Gastroesophageal sphincter (tissue), 3 donors: ENCODE results near the gene PELI2.

Experiments
- POLR2A ChIP-seq, 2 donors: fragments of 450-650 bp; IDR thresholded peaks; one replicate each; pipeline ENCODE4 v1.6.1; 2017; ENCODE audit warnings: antibody characterized with exemption in 2 of 2, mild to moderate bottlenecking in 2 of 2, moderate library complexity in 1 of 2
- POLR2AphosphoS5 ChIP-seq: sonication (generic); formaldehyde crosslinking; IDR thresholded peaks from one replicate; pipeline ENCODE4 v1.6.1; 2017; ENCODE audit warnings: antibody characterized with exemption
- TF ChIP-seq, protein P1 (sequence below), 4 experiments: fragments of 200-600 bp in 2 of 4; fragments of 450-650 bp in 2 of 4; sonication (generic) in 1 of 4; IDR thresholded peaks; one replicate each; pipeline ENCODE4 v1.5.1; 2017 to 2019; ENCODE audit warnings: antibody characterized with exemption in 4 of 4, mild to moderate bottlenecking in 2 of 4, moderate library complexity in 2 of 4

- no peak for TF ChIP-seq POLR2A (IDR thresholded peaks at IDR 0.05)
- no peak for TF ChIP-seq POLR2AphosphoS5
- TF ChIP-seq, protein P1, sequence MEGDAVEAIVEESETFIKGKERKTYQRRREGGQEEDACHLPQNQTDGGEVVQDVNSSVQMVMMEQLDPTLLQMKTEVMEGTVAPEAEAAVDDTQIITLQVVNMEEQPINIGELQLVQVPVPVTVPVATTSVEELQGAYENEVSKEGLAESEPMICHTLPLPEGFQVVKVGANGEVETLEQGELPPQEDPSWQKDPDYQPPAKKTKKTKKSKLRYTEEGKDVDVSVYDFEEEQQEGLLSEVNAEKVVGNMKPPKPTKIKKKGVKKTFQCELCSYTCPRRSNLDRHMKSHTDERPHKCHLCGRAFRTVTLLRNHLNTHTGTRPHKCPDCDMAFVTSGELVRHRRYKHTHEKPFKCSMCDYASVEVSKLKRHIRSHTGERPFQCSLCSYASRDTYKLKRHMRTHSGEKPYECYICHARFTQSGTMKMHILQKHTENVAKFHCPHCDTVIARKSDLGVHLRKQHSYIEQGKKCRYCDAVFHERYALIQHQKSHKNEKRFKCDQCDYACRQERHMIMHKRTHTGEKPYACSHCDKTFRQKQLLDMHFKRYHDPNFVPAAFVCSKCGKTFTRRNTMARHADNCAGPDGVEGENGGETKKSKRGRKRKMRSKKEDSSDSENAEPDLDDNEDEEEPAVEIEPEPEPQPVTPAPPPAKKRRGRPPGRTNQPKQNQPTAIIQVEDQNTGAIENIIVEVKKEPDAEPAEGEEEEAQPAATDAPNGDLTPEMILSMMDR (IDR thresholded peaks at IDR 0.05): no peak
Measured at GRCh38 chr14:56268039-56268438, 149.8 kb downstream of the PELI2 start.
